Esophagus muscularis mucosa (tissue), 3 donors: ENCODE data around the gene SOX30.

Experiments
- CTCF ChIP-seq, 3 experiments: fragments of 200-600 bp in 2 of 3; fragments of 450-650 bp in 1 of 3; sonication (generic) in 2 of 3; IDR thresholded peaks; one replicate each; pipeline ENCODE4 v1.5.1; 2017 to 2019; ENCODE audit warnings: antibody characterized with exemption in 3 of 3, mild to moderate bottlenecking in 2 of 3, moderate library complexity in 1 of 3
- POLR2A ChIP-seq: fragments of 450-650 bp; IDR thresholded peaks from one replicate; pipeline ENCODE4 v1.6.1; 2017; ENCODE audit warnings: antibody characterized with exemption, moderate library complexity, mild to moderate bottlenecking, low read depth
- POLR2AphosphoS5 ChIP-seq, 2 donors: sonication (generic); formaldehyde crosslinking; IDR thresholded peaks; one replicate each; pipeline ENCODE4 v1.6.1; 2017; ENCODE audit warnings: antibody characterized with exemption in 2 of 2

- no peak for TF ChIP-seq CTCF (IDR thresholded peaks at IDR 0.05)
- no peak for TF ChIP-seq POLR2A
- TF ChIP-seq POLR2AphosphoS5 (IDR thresholded peaks at IDR 0.05), result no peak
Observed at GRCh38 chr5:157608972-157609565, 43.2 kb downstream of the SOX30 start.
